ENCODE results near the gene ADCYAP1. TPM values are rescaled to one million over a fixed set of nuclear protein-coding genes. Genes with fewer than 3 reads are reported as not detected.

ADCYAP1 gene
- total RNA-seq, 1 donor from 2014 or later, result 2.2 TPM

DNA sequence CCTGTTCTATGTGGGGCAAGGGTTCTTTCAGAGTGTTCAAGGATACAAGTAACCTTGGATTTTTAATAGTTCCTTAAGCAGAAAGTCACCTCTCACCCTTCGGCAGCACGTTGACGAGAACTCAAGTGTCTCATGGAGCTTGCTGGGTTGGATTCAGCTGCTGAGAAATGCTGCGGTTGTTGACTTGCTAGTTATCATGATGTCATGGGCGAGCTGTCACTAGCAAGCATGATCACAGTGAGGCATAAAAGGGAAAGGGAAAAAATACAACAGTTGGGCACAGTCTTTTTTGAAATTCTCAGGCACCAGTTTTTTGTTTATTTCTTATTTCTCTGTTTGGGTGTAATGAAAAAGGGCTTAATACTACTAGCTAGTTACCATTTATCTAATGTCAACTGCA lies 53.2 kb downstream of the ADCYAP1 start:
- Histone ChIP-seq H3K27ac (no peak overlapping the region), H3K9me3 (no peaks in the 10 kb centered on the region), H3K4me3 (no peak overlapping the region), H3K36me3 (no peaks in the 10 kb centered on the region), H3K4me1 (no peaks in the 10 kb centered on the region), H3K27me3 (no peaks in the 10 kb centered on the region)
- no peak for DNase-seq (ENCODE audit: extremely low spot score in 2 of 2)
- intact Hi-C loops (cut with DNase I), result no loop called here
- TF ChIP-seq POLR2A (IDR thresholded peaks at IDR 0.05), result no peak
- TF ChIP-seq, protein P1, sequence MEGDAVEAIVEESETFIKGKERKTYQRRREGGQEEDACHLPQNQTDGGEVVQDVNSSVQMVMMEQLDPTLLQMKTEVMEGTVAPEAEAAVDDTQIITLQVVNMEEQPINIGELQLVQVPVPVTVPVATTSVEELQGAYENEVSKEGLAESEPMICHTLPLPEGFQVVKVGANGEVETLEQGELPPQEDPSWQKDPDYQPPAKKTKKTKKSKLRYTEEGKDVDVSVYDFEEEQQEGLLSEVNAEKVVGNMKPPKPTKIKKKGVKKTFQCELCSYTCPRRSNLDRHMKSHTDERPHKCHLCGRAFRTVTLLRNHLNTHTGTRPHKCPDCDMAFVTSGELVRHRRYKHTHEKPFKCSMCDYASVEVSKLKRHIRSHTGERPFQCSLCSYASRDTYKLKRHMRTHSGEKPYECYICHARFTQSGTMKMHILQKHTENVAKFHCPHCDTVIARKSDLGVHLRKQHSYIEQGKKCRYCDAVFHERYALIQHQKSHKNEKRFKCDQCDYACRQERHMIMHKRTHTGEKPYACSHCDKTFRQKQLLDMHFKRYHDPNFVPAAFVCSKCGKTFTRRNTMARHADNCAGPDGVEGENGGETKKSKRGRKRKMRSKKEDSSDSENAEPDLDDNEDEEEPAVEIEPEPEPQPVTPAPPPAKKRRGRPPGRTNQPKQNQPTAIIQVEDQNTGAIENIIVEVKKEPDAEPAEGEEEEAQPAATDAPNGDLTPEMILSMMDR (IDR thresholded peaks at IDR 0.05), result no peak

DNA sequence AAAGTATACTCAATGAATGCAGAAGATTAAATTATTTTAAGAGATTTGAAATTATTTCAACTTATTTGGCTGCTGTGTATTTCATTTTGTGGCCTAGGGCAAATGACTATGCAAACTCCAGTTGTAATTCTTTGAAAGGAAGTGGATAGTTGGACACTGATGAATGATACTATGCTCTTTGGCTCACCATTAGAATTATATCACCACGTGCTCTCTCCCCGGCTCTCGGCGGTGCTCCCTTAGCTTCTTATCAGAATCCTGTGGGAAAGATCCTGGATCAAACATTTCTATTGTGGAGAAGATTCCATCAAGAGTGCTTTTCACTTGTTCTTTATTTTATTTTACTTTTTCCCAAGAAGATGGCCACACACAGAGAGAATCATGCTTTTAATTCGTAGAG lies 55.2 kb downstream of the ADCYAP1 start:
- no peaks in the 10 kb centered on the region for H3K27me3 ChIP-seq
- no peaks in the 10 kb centered on the region for H3K4me1 ChIP-seq
- TF ChIP-seq, protein P1 (IDR thresholded peaks at IDR 0.05), result no peak
- TF ChIP-seq POLR2AphosphoS5 (IDR thresholded peaks at IDR 0.05; ENCODE audit: insufficient read depth in 1 of 2, low read depth in 1 of 2), result no peak
- no peak for TF ChIP-seq POLR2A (IDR thresholded peaks at IDR 0.05)
- H3K9me3 ChIP-seq, result no peaks in the 10 kb centered on the region
- no peak overlapping the region for H3K4me3 ChIP-seq
- no peaks in the 10 kb centered on the region for H3K36me3 ChIP-seq
- intact Hi-C loops (cut with DNase I), result loop anchor here (5.0 kb wide), 1 partner anchor 93 kb away; no protein-coding TSS in a partner anchor
- H3K27ac ChIP-seq, result no peak overlapping the region
- DNase-seq (ENCODE audit: extremely low spot score in 2 of 2), result no peak

Other genes starting within 250 kb of the ADCYAP1 start
- gene TYMS, start 247.2 kb upstream of the ADCYAP1 start, total RNA-seq, result 11.3 TPM
- 53.5 TPM for gene ENOSF1, start 192.2 kb upstream of the ADCYAP1 start, total RNA-seq
- 92.1 TPM for gene YES1, start 92.6 kb upstream of the ADCYAP1 start, total RNA-seq

All from vagina (tissue), 2 donors.